Measurements from ENCODE around the gene MYLK. TPM values are rescaled to one million over a fixed set of nuclear protein-coding genes. Genes with fewer than 3 reads are reported as not detected.

MYLK gene, protein sequence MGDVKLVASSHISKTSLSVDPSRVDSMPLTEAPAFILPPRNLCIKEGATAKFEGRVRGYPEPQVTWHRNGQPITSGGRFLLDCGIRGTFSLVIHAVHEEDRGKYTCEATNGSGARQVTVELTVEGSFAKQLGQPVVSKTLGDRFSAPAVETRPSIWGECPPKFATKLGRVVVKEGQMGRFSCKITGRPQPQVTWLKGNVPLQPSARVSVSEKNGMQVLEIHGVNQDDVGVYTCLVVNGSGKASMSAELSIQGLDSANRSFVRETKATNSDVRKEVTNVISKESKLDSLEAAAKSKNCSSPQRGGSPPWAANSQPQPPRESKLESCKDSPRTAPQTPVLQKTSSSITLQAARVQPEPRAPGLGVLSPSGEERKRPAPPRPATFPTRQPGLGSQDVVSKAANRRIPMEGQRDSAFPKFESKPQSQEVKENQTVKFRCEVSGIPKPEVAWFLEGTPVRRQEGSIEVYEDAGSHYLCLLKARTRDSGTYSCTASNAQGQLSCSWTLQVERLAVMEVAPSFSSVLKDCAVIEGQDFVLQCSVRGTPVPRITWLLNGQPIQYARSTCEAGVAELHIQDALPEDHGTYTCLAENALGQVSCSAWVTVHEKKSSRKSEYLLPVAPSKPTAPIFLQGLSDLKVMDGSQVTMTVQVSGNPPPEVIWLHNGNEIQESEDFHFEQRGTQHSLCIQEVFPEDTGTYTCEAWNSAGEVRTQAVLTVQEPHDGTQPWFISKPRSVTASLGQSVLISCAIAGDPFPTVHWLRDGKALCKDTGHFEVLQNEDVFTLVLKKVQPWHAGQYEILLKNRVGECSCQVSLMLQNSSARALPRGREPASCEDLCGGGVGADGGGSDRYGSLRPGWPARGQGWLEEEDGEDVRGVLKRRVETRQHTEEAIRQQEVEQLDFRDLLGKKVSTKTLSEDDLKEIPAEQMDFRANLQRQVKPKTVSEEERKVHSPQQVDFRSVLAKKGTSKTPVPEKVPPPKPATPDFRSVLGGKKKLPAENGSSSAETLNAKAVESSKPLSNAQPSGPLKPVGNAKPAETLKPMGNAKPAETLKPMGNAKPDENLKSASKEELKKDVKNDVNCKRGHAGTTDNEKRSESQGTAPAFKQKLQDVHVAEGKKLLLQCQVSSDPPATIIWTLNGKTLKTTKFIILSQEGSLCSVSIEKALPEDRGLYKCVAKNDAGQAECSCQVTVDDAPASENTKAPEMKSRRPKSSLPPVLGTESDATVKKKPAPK (N-terminal part only)
- 238 and 291 TPM in 2 replicates for total RNA-seq

DNA sequence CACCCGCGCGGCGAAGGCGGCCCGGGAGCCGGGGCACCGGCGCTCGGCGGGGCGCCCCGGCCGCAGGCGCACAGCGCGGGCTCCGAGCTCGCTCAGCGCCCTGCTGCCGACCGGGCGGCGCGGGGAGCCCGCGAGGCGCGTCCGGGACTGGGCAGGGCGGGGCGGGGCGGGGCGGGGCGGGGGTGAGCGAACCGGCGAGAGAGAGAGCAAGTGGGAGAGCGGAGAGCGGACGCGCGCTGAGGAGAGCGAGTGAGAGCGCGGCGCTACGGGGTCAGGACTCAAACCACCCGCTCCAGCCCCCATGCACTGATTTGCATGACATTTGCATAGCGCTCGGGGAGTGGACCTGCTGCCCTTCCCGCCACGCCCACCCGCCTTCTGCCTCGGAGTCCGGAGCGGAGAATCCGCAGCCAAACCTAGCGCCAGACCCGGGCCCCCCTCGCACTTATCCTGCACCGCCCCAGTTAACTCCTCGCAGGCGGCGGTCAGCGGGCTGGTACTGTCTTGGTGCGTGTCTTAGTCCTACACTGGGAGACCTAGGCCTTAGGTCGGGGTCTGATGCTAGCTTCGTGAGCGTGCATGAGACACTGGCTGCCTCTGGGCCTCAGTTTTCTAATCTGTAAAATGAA, at the start of gene MYLK:
Gene MYLK, minus strand, starts transcription at position 130 of the 629 bp plus-strand sequence. CDS start 90,491 bp downstream, outside the sequence.

DNA sequence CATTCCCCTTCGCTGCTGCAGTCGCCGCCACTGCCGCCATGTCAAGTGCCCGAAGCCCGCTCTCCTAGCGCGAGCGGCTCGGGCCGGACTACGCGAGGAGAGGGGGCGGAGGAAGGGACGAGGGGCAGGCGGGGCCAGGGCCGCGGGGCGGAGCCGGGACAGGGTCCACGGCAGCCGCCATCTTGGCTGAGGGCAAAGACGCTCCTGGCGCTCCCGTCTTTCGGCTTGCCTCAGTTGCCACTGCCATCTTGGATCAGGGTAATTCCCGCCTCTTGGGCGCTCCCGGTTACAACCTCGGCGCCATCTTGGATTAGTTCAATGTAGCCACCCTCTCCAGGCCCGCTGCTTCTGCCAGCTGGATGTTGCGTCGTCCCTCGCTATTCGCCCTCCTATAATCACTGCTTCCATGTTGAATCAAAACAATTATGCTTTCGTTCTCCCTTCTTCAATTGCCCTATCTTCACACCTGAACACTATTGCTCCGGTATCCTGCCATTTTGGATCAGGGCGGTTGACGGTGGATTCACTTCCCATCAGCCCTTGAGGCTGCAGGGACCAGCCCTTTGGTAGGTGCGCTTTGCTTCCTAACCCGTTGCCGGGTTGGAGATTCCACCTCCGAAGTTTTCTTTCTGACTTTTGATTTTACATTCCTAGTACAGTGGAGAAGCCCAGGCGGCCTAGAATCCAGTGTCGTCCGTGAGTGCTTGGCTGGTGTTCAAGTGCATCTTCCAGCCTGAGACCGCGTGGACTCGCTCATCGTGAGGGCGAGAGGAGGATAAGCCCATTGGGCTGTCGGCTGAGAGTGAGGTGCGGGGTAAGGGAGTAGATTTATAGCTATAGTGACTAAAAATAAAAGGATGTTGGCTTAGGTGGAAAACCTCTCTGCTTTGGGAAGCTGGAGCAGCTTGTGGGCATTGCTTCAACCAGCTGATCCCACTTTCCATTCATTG, 298.9 kb downstream of the MYLK start, which contains the start of gene HACD2:
Gene HACD2, minus strand, starts transcription at position 66 of the 950 bp plus-strand sequence. Its CDS starts 26 bp downstream, at position 40.

Other genes starting within 250 kb of the MYLK start
- gene CCDC14, start 76.9 kb upstream of the MYLK start, total RNA-seq = 32.1 and 59.8 TPM in 2 replicates
- gene ROPN1, start 107.8 kb upstream of the MYLK start, total RNA-seq = not detected in 2 replicates
- 0.89 and 1.8 TPM in 2 replicates for gene KALRN, start 149.0 kb upstream of the MYLK start, total RNA-seq

All from smooth muscle cell of the umbilical artery (primary cell).